ENCODE data around the gene RNF41. TPM values are rescaled to one million over a fixed set of nuclear protein-coding genes. Genes with fewer than 3 reads are reported as not detected.

RNF41 gene
- total and polyA plus RNA-seq, 2 donors (not counting 3 experiments of a cell fraction or from before 2014, with no cell fraction given) = 88.3 to 203 TPM

DNA sequence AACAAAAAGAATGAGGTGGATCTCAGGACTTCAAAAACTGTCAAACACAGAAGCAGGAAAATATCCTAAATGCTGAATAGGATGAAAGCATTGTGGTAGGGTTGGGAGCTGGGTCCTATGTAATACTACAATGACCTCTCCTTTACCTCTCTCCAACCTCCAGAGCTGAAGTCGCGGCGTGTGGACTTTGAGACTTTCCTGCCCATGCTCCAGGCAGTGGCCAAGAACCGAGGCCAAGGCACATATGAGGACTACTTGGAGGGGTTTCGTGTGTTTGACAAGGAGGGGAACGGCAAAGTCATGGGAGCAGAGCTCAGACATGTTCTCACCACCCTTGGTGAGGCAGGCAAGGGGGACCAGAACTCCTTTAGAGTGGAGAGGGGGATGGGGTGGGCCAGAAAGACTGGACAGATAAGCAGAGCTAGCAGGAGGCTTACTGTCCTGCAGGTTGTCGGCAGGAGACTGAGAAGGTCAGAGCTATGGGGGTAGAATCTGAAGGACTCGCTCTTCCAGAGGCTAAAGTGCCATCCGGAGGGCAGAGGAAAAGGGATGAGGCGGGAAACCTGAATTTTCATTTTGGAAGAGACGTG lies 66.4 kb downstream of the RNF41 start:
- TF ChIP-seq, protein P1, sequence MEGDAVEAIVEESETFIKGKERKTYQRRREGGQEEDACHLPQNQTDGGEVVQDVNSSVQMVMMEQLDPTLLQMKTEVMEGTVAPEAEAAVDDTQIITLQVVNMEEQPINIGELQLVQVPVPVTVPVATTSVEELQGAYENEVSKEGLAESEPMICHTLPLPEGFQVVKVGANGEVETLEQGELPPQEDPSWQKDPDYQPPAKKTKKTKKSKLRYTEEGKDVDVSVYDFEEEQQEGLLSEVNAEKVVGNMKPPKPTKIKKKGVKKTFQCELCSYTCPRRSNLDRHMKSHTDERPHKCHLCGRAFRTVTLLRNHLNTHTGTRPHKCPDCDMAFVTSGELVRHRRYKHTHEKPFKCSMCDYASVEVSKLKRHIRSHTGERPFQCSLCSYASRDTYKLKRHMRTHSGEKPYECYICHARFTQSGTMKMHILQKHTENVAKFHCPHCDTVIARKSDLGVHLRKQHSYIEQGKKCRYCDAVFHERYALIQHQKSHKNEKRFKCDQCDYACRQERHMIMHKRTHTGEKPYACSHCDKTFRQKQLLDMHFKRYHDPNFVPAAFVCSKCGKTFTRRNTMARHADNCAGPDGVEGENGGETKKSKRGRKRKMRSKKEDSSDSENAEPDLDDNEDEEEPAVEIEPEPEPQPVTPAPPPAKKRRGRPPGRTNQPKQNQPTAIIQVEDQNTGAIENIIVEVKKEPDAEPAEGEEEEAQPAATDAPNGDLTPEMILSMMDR (IDR thresholded peaks at IDR 0.05; ENCODE audit: extremely low read depth in 1 of 2, insufficient read depth in 1 of 2, low read depth in 1 of 2, low read length in 2 of 2) = no peak
- TF ChIP-seq POLR2AphosphoS5 (IDR thresholded peaks at IDR 0.05; ENCODE audit: insufficient read depth, low read depth, low read length) (no peak), MYC (IDR thresholded peaks at IDR 0.05; ENCODE audit: low read depth, low read length) (no peak), POLR2A (IDR thresholded peaks at IDR 0.05; ENCODE audit: low read depth, low read length) (no peak), GATA2 (IDR thresholded peaks at IDR 0.05; ENCODE audit: insufficient read depth, insufficient read length, low read depth, low read length) (no peak), MAX (IDR thresholded peaks at IDR 0.05; ENCODE audit: insufficient read depth, insufficient read length) (no peak), EZH2 (IDR thresholded peaks at IDR 0.05; ENCODE audit: borderline replicate concordance, low read depth, low read length, severe bottlenecking) (no peak), JUN (IDR thresholded peaks at IDR 0.05; ENCODE audit: borderline replicate concordance, insufficient read depth, insufficient read length, low read depth) (no peak), FOS (IDR thresholded peaks at IDR 0.05; ENCODE audit: borderline replicate concordance, insufficient read depth, low read length) (no peak)
- H2AFZ ChIP-seq (ENCODE audit: low read depth, low read length) = no peak overlapping the region
- no peak overlapping the region for H3K9ac ChIP-seq (replicated peaks; ENCODE audit: extremely low read depth, insufficient read depth, low read length)
- H3K36me3 ChIP-seq (ENCODE audit: control insufficient read depth in 2 of 2, extremely low read depth in 1 of 2, insufficient read depth in 2 of 2, low read length in 2 of 2) = peaks cover 6 to 9% of the 10 kb centered on the region in 2 experiments
- no peaks in the 10 kb centered on the region for H3K9me3 ChIP-seq (replicated peaks; ENCODE audit: control insufficient read depth, insufficient read depth, low read length)
- peaks cover 26% of the 10 kb centered on the region for H3K79me2 ChIP-seq (ENCODE audit: control insufficient read depth, insufficient read depth, low read length)
- H3K9me1 ChIP-seq (replicated peaks; ENCODE audit: control insufficient read depth, extremely low read depth, insufficient read depth, low read length) = no peaks in the 10 kb centered on the region
- no TSS peak for BruUV-seq (replicated peaks)
- ChIA-PET CTCF (interaction anchor here (0.7 to 1.9 kb wide), 3 partner anchors 27 to 31 kb away, joined by 3 to 6 read pairs (median 4); partner anchors contain the start of gene ESYT1), POLR2A (no interaction called here)
- dilution Hi-C loops (cut with MboI; ENCODE audit: extremely low pct_ligation_motif_present, low sequenced_read_pairs) (no loop called here), intact Hi-C loops (cut with micrococcal nuclease) (no loop called here)
- no peaks in the 10 kb centered on the region for H4K20me1 ChIP-seq (replicated peaks; ENCODE audit: control insufficient read depth, extremely low read depth, insufficient read depth, low read length)
- H3K4me3 ChIP-seq (replicated peaks in 1 of 3; ENCODE audit: insufficient read depth in 1 of 3, low read depth in 1 of 3, low read length in 3 of 3) = no peak overlapping the region
- no peak overlapping the region for H3K27ac ChIP-seq (ENCODE audit: insufficient read depth, low read depth, low read length)
- no peak for DNase-seq (ENCODE audit: low read depth, low spot score)
- H3K4me2 ChIP-seq (ENCODE audit: insufficient read depth, low read length) = no peak overlapping the region
- H3K27me3 ChIP-seq (ENCODE audit: control insufficient read depth in 2 of 2, insufficient read depth in 2 of 2, low read length in 2 of 2) = no peaks in the 10 kb centered on the region
- no peak for FAIRE-seq
- H3K4me1 ChIP-seq (ENCODE audit: control insufficient read depth, extremely low read depth, insufficient read depth, low read length) = peaks cover 26% of the 10 kb centered on the region

Data from endothelial cell of umbilical vein (primary cell).